WTC11 (cell line): Measurements from ENCODE around the gene PITPNC1. TPM values are rescaled to one million over a fixed set of nuclear protein-coding genes. Genes with fewer than 3 reads are reported as not detected.
A peak's percentile ranks its signal among the peaks of the same experiment; 100 is the strongest.

Experiments used
- ATAC-seq: fragments of 200-7000 bp; cut with Tn5 transposase; 2 replicates; pipeline ENCODE4 v1.10.0; 2021; ENCODE audit warnings: mild to moderate bottlenecking, moderate library complexity
- CTCF ChIA-PET: fragments of 300-600 bp; sonication (Branson Sonifier 250); formaldehyde crosslinking; loops from one replicate; lab custom pipeline; 2021; ENCODE audit warnings: antibody characterized with exemption; lab: Charles Lee
- POLR2A ChIA-PET: fragments of 350-600 bp; sonication (Branson Sonifier 250); formaldehyde crosslinking; loops from one replicate; lab custom pipeline; 2021; ENCODE audit warnings: antibody characterized with exemption; lab: Charles Lee
- DNase-seq: peaks from one replicate; pipeline ENCODE4 v3.0.0; 2021; ENCODE audit warnings: low spot score
- H3K27ac Mint-ChIP-seq: 2 replicates; pipeline ENCODE4 v1.8.0; 2021; ENCODE audit warnings: mixed read lengths
- H3K27me3 Mint-ChIP-seq: 2 replicates; pipeline ENCODE4 v1.8.0; 2021; ENCODE audit warnings: low read depth, mild to moderate bottlenecking, moderate library complexity, mixed read lengths
- H3K36me3 Mint-ChIP-seq: 2 replicates; pipeline ENCODE4 v1.8.0; 2021; ENCODE audit warnings: mixed read lengths
- H3K4me1 Mint-ChIP-seq: 2 replicates; pipeline ENCODE4 v1.8.0; 2022; ENCODE audit warnings: mixed read lengths
- H3K4me3 Mint-ChIP-seq: 2 replicates; pipeline ENCODE4 v1.8.0; 2021; ENCODE audit warnings: mild to moderate bottlenecking, moderate library complexity, mixed read lengths
- H3K9me3 Mint-ChIP-seq: 2 replicates; pipeline ENCODE4 v1.8.0; 2021; ENCODE audit warnings: mixed read lengths
- ESRRA ChIP-seq: sonication (generic); formaldehyde crosslinking; IDR thresholded peaks from 2 replicates; pipeline ENCODE4 v1.8.1; 2022; ENCODE audit warnings: mild to moderate bottlenecking, missing genetic modification reagents, borderline replicate concordance
- ETV6 ChIP-seq: sonication (generic); formaldehyde crosslinking; IDR thresholded peaks from 2 replicates; pipeline ENCODE4 v1.8.1; 2022; ENCODE audit warnings: mild to moderate bottlenecking, missing genetic modification reagents
- FOXK1 ChIP-seq: sonication (generic); formaldehyde crosslinking; IDR thresholded peaks from 2 replicates; pipeline ENCODE4 v1.8.0; 2022; ENCODE audit warnings: mild to moderate bottlenecking, moderate library complexity, missing genetic modification reagents
- FOXP1 ChIP-seq: sonication (generic); formaldehyde crosslinking; IDR thresholded peaks from 2 replicates; pipeline ENCODE4 v1.8.0; 2022; ENCODE audit warnings: missing genetic modification reagents, mild to moderate bottlenecking, moderate library complexity, borderline replicate concordance
- HMGA2 ChIP-seq: fragments of 250-450 bp; sonication (Bioruptor Pico); IDR thresholded peaks from 2 replicates; pipeline ENCODE4 v1.4.0; 2021; ENCODE audit warnings: mild to moderate bottlenecking, moderate library complexity
- JUN ChIP-seq: sonication (generic); formaldehyde crosslinking; IDR thresholded peaks from 2 replicates; pipeline ENCODE4 v1.8.0; 2023; ENCODE audit warnings: mild to moderate bottlenecking, missing genetic modification reagents
- MYBL2 ChIP-seq: sonication (generic); formaldehyde crosslinking; IDR thresholded peaks from 2 replicates; pipeline ENCODE4 v1.8.1; 2023; ENCODE audit warnings: mild to moderate bottlenecking, moderate library complexity, missing genetic modification reagents
- NFE2L1 ChIP-seq: sonication (generic); formaldehyde crosslinking; IDR thresholded peaks from 2 replicates; pipeline ENCODE4 v1.8.1; 2023; ENCODE audit warnings: missing genetic modification reagents
- NFYB ChIP-seq: sonication (generic); formaldehyde crosslinking; conservative IDR thresholded peaks from 2 replicates; pipeline ENCODE4 v1.8.0; 2022; ENCODE audit warnings: low read depth, missing genetic modification reagents
- TEAD1 ChIP-seq: sonication (generic); formaldehyde crosslinking; IDR thresholded peaks from 2 replicates; pipeline ENCODE4 v1.8.0; 2022; ENCODE audit warnings: mild to moderate bottlenecking, missing genetic modification reagents
- ZNF138 ChIP-seq: sonication (generic); formaldehyde crosslinking; conservative IDR thresholded peaks from 2 replicates; pipeline ENCODE4 v1.8.1; 2022; ENCODE audit warnings: mild to moderate bottlenecking, moderate library complexity, missing genetic modification reagents
- ZNF423 ChIP-seq: fragments of 250-450 bp; sonication (Bioruptor Pico); IDR thresholded peaks from 2 replicates; pipeline ENCODE4 v2.1.2; 2022; ENCODE audit warnings: mild to moderate bottlenecking, moderate library complexity
- total RNA-seq: library from RNA; stranded (reverse); gene quantifications from 3 replicates; pipeline ENCODE4 v1.2.3, GENCODE V29; 2021
- TF ChIP-seq, protein P1 (sequence below): sonication (generic); formaldehyde crosslinking; IDR thresholded peaks from 2 replicates; pipeline ENCODE4 v1.8.1; 2023; ENCODE audit warnings: mild to moderate bottlenecking, missing genetic modification reagents, moderate library complexity
- TF ChIP-seq, protein P2 (sequence below): sonication (generic); formaldehyde crosslinking; IDR thresholded peaks from 2 replicates; pipeline ENCODE4 v1.8.1; 2023; ENCODE audit warnings: mild to moderate bottlenecking, missing genetic modification reagents
- TF ChIP-seq, protein P3 (sequence below): sonication (generic); formaldehyde crosslinking; conservative IDR thresholded peaks from 2 replicates; pipeline ENCODE4 v1.8.1; 2022; ENCODE audit warnings: mild to moderate bottlenecking, missing genetic modification reagents
- TF ChIP-seq, protein P4 (sequence below): sonication (generic); formaldehyde crosslinking; IDR thresholded peaks from 2 replicates; pipeline ENCODE4 v1.8.1; 2023; ENCODE audit warnings: mild to moderate bottlenecking, missing genetic modification reagents, moderate library complexity
- TF ChIP-seq, protein P5 (sequence below): sonication (generic); formaldehyde crosslinking; IDR thresholded peaks from 2 replicates; pipeline ENCODE4 v1.8.0; 2022; ENCODE audit warnings: mild to moderate bottlenecking, missing genetic modification reagents
- TF ChIP-seq, protein P6 (sequence below): fragments of 250-450 bp; sonication (Bioruptor Pico); IDR thresholded peaks from 2 replicates; pipeline ENCODE4 v1.9.0; 2021; ENCODE audit warnings: mild to moderate bottlenecking, borderline replicate concordance
- TF ChIP-seq, protein P7 (sequence below): sonication (generic); formaldehyde crosslinking; IDR thresholded peaks from 2 replicates; pipeline ENCODE4 v1.8.0; 2023; ENCODE audit warnings: mild to moderate bottlenecking, missing genetic modification reagents
- TF ChIP-seq, protein P8 (sequence below): sonication (generic); formaldehyde crosslinking; IDR thresholded peaks from 2 replicates; pipeline ENCODE4 v1.8.1; 2022; ENCODE audit warnings: low read depth, mild to moderate bottlenecking, moderate library complexity, missing genetic modification reagents, borderline replicate concordance
- TF ChIP-seq, protein P9 (sequence below): sonication (generic); formaldehyde crosslinking; IDR thresholded peaks from 2 replicates; pipeline ENCODE4 v1.8.1; 2022; ENCODE audit warnings: missing genetic modification reagents, borderline replicate concordance

Gene PITPNC1
- total RNA-seq, 1 experiment from 2014 or later, result 39.8 TPM

DNA sequence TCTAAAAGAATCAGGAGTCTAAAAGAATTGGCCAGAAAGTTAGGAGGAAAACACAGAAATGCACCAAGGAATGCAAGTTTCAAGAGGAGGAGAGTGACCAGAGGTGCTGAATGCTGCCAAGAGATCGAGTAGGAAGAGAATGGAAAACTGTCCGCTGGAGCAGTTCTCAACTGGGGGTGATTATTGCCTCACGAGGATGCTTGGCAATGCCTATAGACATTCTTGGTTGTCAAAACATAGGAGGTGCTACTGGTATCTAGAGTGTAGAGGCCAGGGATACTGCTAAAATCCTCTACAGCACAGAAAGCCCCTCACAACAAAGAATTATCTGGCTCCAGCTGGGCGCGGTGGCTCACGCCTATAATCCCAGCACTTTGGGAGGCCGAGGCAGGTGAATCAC is 258.6 kb downstream of the PITPNC1 start (continued):
- TF ChIP-seq, protein P1, sequence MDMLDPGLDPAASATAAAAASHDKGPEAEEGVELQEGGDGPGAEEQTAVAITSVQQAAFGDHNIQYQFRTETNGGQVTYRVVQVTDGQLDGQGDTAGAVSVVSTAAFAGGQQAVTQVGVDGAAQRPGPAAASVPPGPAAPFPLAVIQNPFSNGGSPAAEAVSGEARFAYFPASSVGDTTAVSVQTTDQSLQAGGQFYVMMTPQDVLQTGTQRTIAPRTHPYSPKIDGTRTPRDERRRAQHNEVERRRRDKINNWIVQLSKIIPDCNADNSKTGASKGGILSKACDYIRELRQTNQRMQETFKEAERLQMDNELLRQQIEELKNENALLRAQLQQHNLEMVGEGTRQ (CRISPR knock-in tag), result no peak
- TF ChIP-seq, protein P2, sequence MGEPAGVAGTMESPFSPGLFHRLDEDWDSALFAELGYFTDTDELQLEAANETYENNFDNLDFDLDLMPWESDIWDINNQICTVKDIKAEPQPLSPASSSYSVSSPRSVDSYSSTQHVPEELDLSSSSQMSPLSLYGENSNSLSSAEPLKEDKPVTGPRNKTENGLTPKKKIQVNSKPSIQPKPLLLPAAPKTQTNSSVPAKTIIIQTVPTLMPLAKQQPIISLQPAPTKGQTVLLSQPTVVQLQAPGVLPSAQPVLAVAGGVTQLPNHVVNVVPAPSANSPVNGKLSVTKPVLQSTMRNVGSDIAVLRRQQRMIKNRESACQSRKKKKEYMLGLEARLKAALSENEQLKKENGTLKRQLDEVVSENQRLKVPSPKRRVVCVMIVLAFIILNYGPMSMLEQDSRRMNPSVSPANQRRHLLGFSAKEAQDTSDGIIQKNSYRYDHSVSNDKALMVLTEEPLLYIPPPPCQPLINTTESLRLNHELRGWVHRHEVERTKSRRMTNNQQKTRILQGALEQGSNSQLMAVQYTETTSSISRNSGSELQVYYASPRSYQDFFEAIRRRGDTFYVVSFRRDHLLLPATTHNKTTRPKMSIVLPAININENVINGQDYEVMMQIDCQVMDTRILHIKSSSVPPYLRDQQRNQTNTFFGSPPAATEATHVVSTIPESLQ, result no peak
- TF ChIP-seq MYBL2, result no peak
- TF ChIP-seq, protein P3, sequence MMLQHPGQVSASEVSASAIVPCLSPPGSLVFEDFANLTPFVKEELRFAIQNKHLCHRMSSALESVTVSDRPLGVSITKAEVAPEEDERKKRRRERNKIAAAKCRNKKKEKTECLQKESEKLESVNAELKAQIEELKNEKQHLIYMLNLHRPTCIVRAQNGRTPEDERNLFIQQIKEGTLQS (CRISPR knock-in tag), result no peak
- TF ChIP-seq, protein P4, sequence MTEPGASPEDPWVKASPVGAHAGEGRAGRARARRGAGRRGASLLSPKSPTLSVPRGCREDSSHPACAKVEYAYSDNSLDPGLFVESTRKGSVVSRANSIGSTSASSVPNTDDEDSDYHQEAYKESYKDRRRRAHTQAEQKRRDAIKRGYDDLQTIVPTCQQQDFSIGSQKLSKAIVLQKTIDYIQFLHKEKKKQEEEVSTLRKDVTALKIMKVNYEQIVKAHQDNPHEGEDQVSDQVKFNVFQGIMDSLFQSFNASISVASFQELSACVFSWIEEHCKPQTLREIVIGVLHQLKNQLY (CRISPR knock-in tag), result no peak
- TF ChIP-seq NFE2L1 (CRISPR knock-in tag), result no peak
- no peak for TF ChIP-seq TEAD1 (CRISPR knock-in tag)
- TF ChIP-seq JUN, result no peak
- TF ChIP-seq FOXK1, result no peak
- TF ChIP-seq, all 79 proteins: peak for 0

DNA sequence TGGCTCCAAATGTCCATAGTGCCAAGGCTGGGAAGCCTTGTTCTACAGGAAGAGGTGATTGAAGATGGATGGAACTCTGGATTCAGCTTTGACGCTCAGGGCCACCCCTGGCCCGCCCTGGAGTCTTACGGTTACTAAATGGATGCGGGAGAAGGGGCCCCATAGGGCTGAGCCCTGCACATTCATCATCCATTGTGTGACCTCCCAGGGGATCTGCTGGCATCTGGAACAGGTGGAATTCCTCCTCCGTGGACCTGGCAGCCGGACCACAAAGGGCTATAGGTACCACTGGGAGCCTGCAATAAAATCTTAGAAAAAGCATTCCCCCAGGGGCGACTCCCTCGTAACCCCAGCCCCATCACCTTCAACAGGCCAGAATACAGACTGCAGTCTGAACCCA is 259.2 kb downstream of the PITPNC1 start:
- peaks cover 9% of the 10 kb centered on the region; the same call in 1 of the 2 replicates for H3K4me1 Mint-ChIP-seq
- ATAC-seq, result peak; percentile 47
- H3K36me3 Mint-ChIP-seq, result peaks cover 13% of the 10 kb centered on the region
- H3K4me3 Mint-ChIP-seq, result no peak overlapping the region
- DNase-seq, result no peak
- H3K27me3 Mint-ChIP-seq, result no peaks in the 10 kb centered on the region
- no peak overlapping the region for H3K27ac Mint-ChIP-seq
- H3K9me3 Mint-ChIP-seq, result no peaks in the 10 kb centered on the region
- POLR2A ChIA-PET, result interaction anchor here (0.7 kb wide), 1 partner anchor 250 kb away, joined by 8 read pairs; no protein-coding TSS in a partner anchor
- CTCF ChIA-PET, result interaction anchor here (1.1 to 1.6 kb wide), 3 partner anchors 7 to 16 kb away, joined by 3 to 7 read pairs (median 5); no protein-coding TSS in a partner anchor
- TF ChIP-seq FOXP1 (CRISPR knock-in tag) (no peak), ZNF138 (no peak), ZNF423 (no peak), ETV6 (CRISPR knock-in tag) (no peak), ESRRA (CRISPR knock-in tag) (no peak), NFYB (CRISPR knock-in tag) (no peak), HMGA2 (CRISPR knock-in tag) (no peak)
- TF ChIP-seq, protein P5, sequence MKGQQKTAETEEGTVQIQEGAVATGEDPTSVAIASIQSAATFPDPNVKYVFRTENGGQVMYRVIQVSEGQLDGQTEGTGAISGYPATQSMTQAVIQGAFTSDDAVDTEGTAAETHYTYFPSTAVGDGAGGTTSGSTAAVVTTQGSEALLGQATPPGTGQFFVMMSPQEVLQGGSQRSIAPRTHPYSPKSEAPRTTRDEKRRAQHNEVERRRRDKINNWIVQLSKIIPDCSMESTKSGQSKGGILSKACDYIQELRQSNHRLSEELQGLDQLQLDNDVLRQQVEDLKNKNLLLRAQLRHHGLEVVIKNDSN (CRISPR knock-in tag), result no peak
- TF ChIP-seq, protein P6, sequence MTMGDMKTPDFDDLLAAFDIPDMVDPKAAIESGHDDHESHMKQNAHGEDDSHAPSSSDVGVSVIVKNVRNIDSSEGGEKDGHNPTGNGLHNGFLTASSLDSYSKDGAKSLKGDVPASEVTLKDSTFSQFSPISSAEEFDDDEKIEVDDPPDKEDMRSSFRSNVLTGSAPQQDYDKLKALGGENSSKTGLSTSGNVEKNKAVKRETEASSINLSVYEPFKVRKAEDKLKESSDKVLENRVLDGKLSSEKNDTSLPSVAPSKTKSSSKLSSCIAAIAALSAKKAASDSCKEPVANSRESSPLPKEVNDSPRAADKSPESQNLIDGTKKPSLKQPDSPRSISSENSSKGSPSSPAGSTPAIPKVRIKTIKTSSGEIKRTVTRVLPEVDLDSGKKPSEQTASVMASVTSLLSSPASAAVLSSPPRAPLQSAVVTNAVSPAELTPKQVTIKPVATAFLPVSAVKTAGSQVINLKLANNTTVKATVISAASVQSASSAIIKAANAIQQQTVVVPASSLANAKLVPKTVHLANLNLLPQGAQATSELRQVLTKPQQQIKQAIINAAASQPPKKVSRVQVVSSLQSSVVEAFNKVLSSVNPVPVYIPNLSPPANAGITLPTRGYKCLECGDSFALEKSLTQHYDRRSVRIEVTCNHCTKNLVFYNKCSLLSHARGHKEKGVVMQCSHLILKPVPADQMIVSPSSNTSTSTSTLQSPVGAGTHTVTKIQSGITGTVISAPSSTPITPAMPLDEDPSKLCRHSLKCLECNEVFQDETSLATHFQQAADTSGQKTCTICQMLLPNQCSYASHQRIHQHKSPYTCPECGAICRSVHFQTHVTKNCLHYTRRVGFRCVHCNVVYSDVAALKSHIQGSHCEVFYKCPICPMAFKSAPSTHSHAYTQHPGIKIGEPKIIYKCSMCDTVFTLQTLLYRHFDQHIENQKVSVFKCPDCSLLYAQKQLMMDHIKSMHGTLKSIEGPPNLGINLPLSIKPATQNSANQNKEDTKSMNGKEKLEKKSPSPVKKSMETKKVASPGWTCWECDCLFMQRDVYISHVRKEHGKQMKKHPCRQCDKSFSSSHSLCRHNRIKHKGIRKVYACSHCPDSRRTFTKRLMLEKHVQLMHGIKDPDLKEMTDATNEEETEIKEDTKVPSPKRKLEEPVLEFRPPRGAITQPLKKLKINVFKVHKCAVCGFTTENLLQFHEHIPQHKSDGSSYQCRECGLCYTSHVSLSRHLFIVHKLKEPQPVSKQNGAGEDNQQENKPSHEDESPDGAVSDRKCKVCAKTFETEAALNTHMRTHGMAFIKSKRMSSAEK (CRISPR knock-in tag), result no peak
- TF ChIP-seq, protein P7, sequence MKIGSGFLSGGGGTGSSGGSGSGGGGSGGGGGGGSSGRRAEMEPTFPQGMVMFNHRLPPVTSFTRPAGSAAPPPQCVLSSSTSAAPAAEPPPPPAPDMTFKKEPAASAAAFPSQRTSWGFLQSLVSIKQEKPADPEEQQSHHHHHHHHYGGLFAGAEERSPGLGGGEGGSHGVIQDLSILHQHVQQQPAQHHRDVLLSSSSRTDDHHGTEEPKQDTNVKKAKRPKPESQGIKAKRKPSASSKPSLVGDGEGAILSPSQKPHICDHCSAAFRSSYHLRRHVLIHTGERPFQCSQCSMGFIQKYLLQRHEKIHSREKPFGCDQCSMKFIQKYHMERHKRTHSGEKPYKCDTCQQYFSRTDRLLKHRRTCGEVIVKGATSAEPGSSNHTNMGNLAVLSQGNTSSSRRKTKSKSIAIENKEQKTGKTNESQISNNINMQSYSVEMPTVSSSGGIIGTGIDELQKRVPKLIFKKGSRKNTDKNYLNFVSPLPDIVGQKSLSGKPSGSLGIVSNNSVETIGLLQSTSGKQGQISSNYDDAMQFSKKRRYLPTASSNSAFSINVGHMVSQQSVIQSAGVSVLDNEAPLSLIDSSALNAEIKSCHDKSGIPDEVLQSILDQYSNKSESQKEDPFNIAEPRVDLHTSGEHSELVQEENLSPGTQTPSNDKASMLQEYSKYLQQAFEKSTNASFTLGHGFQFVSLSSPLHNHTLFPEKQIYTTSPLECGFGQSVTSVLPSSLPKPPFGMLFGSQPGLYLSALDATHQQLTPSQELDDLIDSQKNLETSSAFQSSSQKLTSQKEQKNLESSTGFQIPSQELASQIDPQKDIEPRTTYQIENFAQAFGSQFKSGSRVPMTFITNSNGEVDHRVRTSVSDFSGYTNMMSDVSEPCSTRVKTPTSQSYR, result no peak
- TF ChIP-seq, protein P1 (CRISPR knock-in tag), result no peak
- TF ChIP-seq, protein P8, sequence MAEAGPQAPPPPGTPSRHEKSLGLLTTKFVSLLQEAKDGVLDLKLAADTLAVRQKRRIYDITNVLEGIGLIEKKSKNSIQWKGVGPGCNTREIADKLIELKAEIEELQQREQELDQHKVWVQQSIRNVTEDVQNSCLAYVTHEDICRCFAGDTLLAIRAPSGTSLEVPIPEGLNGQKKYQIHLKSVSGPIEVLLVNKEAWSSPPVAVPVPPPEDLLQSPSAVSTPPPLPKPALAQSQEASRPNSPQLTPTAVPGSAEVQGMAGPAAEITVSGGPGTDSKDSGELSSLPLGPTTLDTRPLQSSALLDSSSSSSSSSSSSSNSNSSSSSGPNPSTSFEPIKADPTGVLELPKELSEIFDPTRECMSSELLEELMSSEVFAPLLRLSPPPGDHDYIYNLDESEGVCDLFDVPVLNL, result no peak
- TF ChIP-seq, protein P9, sequence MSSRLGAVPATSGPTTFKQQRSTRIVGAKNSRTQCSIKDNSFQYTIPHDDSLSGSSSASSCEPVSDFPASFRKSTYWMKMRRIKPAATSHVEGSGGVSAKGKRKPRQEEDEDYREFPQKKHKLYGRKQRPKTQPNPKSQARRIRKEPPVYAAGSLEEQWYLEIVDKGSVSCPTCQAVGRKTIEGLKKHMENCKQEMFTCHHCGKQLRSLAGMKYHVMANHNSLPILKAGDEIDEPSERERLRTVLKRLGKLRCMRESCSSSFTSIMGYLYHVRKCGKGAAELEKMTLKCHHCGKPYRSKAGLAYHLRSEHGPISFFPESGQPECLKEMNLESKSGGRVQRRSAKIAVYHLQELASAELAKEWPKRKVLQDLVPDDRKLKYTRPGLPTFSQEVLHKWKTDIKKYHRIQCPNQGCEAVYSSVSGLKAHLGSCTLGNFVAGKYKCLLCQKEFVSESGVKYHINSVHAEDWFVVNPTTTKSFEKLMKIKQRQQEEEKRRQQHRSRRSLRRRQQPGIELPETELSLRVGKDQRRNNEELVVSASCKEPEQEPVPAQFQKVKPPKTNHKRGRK (CRISPR knock-in tag), result no peak
